Measurements from ENCODE around the gene ULBP2. TPM values are rescaled to one million over a fixed set of nuclear protein-coding genes. Genes with fewer than 3 reads are reported as not detected.

ULBP2 gene
- polyA plus RNA-seq, 2 of the 4 experiments (the other 2 are of a cell fraction): 2.7 to 4.5 TPM

DNA sequence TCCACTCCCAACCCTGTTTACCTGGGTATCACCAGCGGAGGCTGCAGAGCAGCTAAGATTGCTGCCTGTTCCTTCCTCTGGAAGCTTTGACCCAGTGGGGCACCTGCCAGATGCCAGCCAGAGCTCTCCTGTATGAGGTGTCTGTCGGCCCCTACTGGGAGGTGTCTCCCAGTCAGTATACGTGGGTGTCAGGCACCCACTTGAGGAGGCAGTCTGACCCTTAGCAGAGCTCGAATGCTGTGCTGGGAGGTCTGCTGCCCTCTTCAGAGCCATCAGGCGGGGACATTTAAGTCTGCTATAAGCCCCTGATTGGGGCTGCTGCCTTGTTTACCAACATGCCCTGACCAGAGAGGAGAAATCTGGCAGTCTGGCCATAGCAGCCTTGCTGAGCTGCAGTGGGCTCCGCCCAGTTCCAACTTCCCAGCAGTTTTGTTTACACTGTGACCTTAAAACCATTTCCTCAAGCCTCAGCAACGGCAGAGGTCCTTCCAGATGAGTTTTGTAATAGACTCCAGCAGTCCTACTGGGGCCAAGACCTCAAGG, 46.7 kb upstream of the ULBP2 start (continued):
- TF ChIP-seq, protein P1, sequence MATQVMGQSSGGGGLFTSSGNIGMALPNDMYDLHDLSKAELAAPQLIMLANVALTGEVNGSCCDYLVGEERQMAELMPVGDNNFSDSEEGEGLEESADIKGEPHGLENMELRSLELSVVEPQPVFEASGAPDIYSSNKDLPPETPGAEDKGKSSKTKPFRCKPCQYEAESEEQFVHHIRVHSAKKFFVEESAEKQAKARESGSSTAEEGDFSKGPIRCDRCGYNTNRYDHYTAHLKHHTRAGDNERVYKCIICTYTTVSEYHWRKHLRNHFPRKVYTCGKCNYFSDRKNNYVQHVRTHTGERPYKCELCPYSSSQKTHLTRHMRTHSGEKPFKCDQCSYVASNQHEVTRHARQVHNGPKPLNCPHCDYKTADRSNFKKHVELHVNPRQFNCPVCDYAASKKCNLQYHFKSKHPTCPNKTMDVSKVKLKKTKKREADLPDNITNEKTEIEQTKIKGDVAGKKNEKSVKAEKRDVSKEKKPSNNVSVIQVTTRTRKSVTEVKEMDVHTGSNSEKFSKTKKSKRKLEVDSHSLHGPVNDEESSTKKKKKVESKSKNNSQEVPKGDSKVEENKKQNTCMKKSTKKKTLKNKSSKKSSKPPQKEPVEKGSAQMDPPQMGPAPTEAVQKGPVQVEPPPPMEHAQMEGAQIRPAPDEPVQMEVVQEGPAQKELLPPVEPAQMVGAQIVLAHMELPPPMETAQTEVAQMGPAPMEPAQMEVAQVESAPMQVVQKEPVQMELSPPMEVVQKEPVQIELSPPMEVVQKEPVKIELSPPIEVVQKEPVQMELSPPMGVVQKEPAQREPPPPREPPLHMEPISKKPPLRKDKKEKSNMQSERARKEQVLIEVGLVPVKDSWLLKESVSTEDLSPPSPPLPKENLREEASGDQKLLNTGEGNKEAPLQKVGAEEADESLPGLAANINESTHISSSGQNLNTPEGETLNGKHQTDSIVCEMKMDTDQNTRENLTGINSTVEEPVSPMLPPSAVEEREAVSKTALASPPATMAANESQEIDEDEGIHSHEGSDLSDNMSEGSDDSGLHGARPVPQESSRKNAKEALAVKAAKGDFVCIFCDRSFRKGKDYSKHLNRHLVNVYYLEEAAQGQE (IDR thresholded peaks at IDR 0.05): no peak
- TF ChIP-seq, protein P2, sequence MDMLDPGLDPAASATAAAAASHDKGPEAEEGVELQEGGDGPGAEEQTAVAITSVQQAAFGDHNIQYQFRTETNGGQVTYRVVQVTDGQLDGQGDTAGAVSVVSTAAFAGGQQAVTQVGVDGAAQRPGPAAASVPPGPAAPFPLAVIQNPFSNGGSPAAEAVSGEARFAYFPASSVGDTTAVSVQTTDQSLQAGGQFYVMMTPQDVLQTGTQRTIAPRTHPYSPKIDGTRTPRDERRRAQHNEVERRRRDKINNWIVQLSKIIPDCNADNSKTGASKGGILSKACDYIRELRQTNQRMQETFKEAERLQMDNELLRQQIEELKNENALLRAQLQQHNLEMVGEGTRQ (IDR thresholded peaks at IDR 0.05): no peak
- TF ChIP-seq, protein P3, sequence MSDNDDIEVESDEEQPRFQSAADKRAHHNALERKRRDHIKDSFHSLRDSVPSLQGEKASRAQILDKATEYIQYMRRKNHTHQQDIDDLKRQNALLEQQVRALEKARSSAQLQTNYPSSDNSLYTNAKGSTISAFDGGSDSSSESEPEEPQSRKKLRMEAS (IDR thresholded peaks at IDR 0.05): no peak

DNA sequence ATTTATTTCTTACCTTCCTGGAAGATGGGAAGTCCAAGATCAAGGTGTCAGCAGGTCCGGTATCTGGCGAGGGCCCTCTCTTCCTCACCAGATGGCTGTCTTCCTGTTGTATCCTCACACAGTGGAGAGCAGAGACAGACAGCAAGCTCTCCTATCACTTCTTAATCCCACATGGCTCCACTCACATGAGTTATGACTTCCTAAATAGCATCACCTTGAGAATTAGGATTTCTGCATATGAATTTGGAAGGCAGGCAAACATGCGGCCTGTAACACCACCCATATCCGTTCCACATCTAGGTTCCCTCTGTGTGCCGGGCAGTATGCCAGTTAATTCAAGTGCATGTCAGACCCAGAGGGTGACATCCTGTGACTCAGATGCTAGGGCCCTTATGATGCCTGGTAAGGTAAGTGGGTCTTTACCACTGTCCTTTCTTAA, 46.0 kb upstream of the ULBP2 start:
- FAIRE-seq (no peak), ATAC-seq (peak; percentile 11 to 40; a peak in 4 of 6 replicates), DNase-seq (ENCODE audit: low read depth in 1 of 2, low spot score in 1 of 2) (peak; percentile 44 to 46)
- no peaks in the 10 kb centered on the region for H3K9me3 ChIP-seq
- TF ChIP-seq, protein P4, sequence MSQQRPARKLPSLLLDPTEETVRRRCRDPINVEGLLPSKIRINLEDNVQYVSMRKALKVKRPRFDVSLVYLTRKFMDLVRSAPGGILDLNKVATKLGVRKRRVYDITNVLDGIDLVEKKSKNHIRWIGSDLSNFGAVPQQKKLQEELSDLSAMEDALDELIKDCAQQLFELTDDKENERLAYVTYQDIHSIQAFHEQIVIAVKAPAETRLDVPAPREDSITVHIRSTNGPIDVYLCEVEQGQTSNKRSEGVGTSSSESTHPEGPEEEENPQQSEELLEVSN (IDR thresholded peaks at IDR 0.05; ENCODE audit: borderline replicate concordance, low read depth): 0 out of 2 replicates have a peak, but pooled peaks have one; percentile 15
- no peak for TF ChIP-seq CHD4 (IDR thresholded peaks at IDR 0.05; ENCODE audit: borderline replicate concordance)
- H3K4me1 ChIP-seq: peaks cover 50% of the 10 kb centered on the region
- POLR2A ChIA-PET: no interaction called here
- H3K4me2 ChIP-seq: peak overlapping the region; percentile 72
- H3K27ac ChIP-seq: peak overlapping the region; percentile 77 to 94
- WGBS (ENCODE audit: missing lambda C conversion rate): 37% methylated on average over 5 of the region's 5 CpGs
- CTCF ChIA-PET: interaction anchor here (1.1 to 1.9 kb wide), 5 partner anchors 10 to 61 kb away, joined by 3 to 5 read pairs (median 4); partner anchors contain the start of gene RAET1G
- no peak overlapping the region for H3K4me3 ChIP-seq

DNA sequence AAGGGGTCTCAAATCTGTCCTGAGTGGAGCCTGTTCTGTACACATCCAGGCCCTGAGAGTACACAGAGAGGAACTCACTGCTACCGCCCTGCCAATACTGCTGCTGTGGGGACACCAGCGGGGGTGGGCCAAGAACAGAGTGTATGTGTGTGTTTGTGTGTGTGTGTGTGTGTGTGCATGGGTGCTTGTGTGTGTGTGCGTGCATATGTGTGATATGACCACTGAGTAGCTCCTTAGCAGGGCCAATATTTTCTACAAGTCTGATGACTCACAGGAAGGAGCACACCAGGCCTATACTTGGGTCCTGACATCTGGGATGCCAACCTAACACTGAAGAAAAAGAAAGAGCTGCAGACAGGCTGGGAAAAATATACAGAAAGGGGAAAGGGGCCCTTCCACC, 45.3 kb upstream of the ULBP2 start:
- no peak for FAIRE-seq
- peak in 1 of 2 experiments; percentile 9; a peak in 2 of 6 replicates for ATAC-seq
- H3K27ac ChIP-seq: peak overlapping the region; percentile 77 to 94
- ChIA-PET POLR2A (no interaction called here), CTCF (interaction anchor here (0.7 to 2.5 kb wide), 5 partner anchors 9 to 61 kb away, joined by 3 to 10 read pairs (median 3); no protein-coding TSS in a partner anchor)
- DNase-seq (ENCODE audit: low read depth in 1 of 2, low spot score in 1 of 2): no peak
- H3K4me3 ChIP-seq: no peak overlapping the region
- TF ChIP-seq RAD21 (conservative IDR thresholded peaks at IDR 0.05 in 1 of 2, IDR thresholded peaks at IDR 0.05 in 1 of 2) (no peak), HOXB13 (CRISPR knock-in tag; IDR thresholded peaks at IDR 0.05; ENCODE audit: low read depth) (no peak), SMC3 (IDR thresholded peaks at IDR 0.05) (no peak), KDM5A (IDR thresholded peaks at IDR 0.05) (no peak), TFCP2L1 (CRISPR knock-in tag; IDR thresholded peaks at IDR 0.05) (no peak), EP300 (IDR thresholded peaks at IDR 0.05) (no peak), ZNF302 (CRISPR knock-in tag; IDR thresholded peaks at IDR 0.05) (no peak), MYC (IDR thresholded peaks at IDR 0.05; ENCODE audit: borderline replicate concordance, low read length) (no peak), CHD4 (IDR thresholded peaks at IDR 0.05; ENCODE audit: borderline replicate concordance) (no peak), CBX8 (IDR thresholded peaks at IDR 0.05) (no peak), NFE2L2 (conservative IDR thresholded peaks at IDR 0.05; ENCODE audit: low read length) (no peak), PHF8 (IDR thresholded peaks at IDR 0.05; ENCODE audit: borderline replicate concordance, low read depth) (no peak), JUN (IDR thresholded peaks at IDR 0.05) (no peak), MAZ (IDR thresholded peaks at IDR 0.05; ENCODE audit: borderline replicate concordance, low read depth, low read length) (no peak), FOXS1 (CRISPR knock-in tag; IDR thresholded peaks at IDR 0.05) (no peak)
- TF ChIP-seq, protein P5, sequence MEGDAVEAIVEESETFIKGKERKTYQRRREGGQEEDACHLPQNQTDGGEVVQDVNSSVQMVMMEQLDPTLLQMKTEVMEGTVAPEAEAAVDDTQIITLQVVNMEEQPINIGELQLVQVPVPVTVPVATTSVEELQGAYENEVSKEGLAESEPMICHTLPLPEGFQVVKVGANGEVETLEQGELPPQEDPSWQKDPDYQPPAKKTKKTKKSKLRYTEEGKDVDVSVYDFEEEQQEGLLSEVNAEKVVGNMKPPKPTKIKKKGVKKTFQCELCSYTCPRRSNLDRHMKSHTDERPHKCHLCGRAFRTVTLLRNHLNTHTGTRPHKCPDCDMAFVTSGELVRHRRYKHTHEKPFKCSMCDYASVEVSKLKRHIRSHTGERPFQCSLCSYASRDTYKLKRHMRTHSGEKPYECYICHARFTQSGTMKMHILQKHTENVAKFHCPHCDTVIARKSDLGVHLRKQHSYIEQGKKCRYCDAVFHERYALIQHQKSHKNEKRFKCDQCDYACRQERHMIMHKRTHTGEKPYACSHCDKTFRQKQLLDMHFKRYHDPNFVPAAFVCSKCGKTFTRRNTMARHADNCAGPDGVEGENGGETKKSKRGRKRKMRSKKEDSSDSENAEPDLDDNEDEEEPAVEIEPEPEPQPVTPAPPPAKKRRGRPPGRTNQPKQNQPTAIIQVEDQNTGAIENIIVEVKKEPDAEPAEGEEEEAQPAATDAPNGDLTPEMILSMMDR (IDR thresholded peaks at IDR 0.05): no peak
- TF ChIP-seq, protein P6, sequence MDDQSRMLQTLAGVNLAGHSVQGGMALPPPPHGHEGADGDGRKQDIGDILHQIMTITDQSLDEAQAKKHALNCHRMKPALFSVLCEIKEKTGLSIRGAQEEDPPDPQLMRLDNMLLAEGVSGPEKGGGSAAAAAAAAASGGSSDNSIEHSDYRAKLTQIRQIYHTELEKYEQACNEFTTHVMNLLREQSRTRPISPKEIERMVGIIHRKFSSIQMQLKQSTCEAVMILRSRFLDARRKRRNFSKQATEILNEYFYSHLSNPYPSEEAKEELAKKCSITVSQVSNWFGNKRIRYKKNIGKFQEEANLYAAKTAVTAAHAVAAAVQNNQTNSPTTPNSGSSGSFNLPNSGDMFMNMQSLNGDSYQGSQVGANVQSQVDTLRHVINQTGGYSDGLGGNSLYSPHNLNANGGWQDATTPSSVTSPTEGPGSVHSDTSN (IDR thresholded peaks at IDR 0.05): no peak
- TF ChIP-seq, protein P7, sequence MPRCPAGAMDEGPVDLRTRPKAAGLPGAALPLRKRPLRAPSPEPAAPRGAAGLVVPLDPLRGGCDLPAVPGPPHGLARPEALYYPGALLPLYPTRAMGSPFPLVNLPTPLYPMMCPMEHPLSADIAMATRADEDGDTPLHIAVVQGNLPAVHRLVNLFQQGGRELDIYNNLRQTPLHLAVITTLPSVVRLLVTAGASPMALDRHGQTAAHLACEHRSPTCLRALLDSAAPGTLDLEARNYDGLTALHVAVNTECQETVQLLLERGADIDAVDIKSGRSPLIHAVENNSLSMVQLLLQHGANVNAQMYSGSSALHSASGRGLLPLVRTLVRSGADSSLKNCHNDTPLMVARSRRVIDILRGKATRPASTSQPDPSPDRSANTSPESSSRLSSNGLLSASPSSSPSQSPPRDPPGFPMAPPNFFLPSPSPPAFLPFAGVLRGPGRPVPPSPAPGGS (IDR thresholded peaks at IDR 0.05): no peak
- H3K4me1 ChIP-seq: peaks cover 43% of the 10 kb centered on the region
- H3K4me2 ChIP-seq: peak overlapping the region; percentile 72
- 90% methylated on average over 3 of the region's 3 CpGs for WGBS (ENCODE audit: missing lambda C conversion rate)
- no peaks in the 10 kb centered on the region for H3K9me3 ChIP-seq
